Measurements from ENCODE around the gene AK4.
"Not testable (repeated sequence)": the region's sequence is repeated elsewhere in the genome, so short reads cannot be mapped to it uniquely, and the experiment has no call there.

- TF ChIP-seq POLR2A, CTCF, POLR2AphosphoS5 (IDR thresholded peaks at IDR 0.05): not testable (repeated sequence)
Measured at GRCh38 chr1:65129104-65129503, 18.9 kb upstream of the AK4 start.

Data from upper lobe of left lung (tissue), 4 donors.